Anterior cingulate cortex (tissue), 58 donors: ENCODE measurements around the gene SFSWAP.
"Not testable (repeated sequence)": the region's sequence is repeated elsewhere in the genome, so short reads cannot be mapped to it uniquely, and the experiment has no call there.

Experiments
- DNase-seq, 58 donors: peaks; one replicate each; lab custom pipeline; 2025; lab: John Stamatoyannopoulos, UW

The SFSWAP gene

DNA sequence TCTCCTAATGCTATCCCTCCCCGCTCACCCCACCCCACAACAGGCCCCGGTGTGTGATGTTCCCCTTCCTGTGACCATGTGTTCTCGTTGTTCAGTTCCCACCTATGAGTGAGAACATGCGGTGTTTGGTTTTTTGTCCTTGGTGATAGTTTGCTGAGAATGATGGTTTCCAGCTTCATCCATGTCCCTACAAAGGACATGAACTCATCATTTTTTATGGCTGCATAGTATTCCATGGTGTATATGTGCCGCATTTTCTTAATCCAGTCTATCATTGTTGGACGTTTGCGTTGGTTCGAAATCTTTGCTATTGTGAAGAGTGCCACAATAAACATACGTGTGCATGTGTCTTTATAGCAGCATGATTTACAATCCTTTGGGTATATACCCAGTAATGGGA is 66.4 kb downstream of the SFSWAP start:
- DNase-seq: not testable (repeated sequence)

DNA sequence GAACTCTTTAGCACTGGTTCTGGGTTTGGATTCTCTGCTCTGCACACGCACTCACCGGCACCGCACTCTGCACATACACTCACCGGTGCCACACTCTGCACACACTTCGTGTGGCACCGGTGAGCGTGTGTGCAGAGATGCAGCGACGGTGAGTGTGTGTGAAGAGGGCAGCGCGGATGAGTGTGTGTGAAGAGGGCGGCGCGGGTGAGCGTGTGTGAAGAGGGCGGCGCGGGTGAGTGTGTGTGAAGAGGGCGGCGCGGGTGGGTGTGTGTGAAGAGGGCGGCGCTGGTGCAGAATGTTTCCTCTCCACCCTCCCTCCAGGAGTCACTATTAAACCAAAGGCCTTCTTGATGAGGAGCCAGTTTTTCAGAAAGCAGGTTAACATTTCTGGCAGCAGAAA is 68.1 kb downstream of the SFSWAP start:
- no peak for DNase-seq

DNA sequence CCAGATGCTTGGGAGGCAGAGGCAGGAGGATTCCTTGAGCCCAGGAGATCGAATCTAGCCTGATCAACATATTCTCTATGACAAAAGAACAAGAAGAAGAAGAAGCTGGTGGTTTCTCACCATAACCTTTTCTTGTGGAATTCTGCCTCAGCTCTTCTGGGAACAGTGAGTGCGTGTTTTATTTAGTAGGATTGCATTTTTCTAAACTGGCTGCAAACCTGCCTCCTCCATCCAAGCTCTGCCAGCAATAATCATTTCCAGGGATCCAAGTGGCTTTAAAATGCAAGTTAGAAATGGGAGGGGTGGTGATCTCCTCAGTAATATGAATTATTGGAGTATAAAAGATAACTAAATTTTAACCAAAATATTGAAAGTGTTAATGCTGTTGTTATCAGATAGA is 71.2 kb downstream of the SFSWAP start:
- no peak for DNase-seq

DNA sequence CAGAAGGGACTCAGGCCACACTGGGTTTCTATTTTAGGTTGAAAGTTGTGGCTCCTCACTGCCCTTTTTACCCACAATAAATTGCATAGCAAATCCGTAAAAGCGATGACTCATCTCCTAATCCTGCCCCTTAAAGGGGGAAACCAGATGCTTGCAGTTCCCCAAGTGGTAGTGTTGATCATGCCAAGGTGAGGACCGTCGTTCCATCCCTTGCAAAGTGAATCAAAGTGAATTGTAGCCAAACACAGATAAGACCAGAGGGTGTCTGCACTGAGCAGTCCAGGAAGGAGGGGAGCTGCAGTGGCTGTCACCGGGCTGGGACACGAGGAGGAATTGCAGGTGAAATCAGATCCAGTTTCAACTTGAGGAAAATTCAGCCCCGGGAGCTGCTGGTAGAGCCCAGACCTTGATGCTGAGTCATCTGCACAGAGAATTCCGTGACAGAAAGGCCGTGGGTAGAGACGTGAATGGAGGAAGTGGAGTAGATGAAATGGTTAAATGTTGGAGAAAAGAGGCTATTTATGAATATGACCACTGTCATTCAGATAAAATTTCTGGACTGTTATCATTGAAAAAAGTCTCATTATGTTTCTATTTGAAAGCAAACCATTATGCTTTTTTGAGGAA is 73.1 kb downstream of the SFSWAP start:
- DNase-seq: peak in 1 of 58 donors; percentile 31

DNA sequence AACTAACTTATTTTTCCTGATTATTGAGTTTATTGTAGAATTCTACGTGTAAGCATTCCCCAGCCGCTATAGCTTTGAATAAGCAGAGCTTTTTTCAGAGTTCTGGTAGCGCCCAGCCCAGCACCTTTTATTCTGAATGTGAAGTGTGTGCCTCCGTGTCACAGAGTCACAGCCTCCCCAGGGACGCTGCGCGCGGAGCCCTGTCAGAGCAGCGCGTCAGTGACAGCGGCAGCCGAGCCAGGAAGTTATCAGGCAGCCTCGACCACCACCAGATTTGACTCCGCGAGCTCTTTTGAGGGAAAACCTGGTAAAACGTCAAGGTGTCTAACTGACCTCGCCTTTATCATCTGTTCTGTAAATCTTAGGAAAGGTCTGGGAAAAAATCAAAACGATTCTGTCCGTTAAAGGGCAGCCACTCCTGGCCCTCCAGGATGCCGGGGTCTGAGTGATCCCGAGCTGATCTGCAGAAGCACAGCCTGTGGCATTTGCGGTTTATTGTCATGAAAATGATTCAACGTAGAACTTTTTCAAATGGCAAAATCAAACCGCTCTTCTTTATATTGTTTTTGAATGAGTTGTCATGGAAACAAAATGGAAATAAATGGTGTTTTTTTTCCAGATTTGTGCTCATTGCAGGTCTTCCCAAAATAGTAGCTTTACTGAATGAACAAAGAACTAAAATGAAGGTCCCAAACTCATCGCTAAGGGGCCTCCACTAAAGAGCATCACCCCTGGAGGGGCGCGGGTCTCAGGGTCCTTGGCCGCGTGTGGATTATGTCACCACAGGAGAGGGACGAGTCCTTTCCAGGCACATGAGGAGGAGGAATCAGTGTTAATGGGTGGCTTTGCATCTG is 74.2 kb downstream of the SFSWAP start:
- DNase-seq: no peak

DNA sequence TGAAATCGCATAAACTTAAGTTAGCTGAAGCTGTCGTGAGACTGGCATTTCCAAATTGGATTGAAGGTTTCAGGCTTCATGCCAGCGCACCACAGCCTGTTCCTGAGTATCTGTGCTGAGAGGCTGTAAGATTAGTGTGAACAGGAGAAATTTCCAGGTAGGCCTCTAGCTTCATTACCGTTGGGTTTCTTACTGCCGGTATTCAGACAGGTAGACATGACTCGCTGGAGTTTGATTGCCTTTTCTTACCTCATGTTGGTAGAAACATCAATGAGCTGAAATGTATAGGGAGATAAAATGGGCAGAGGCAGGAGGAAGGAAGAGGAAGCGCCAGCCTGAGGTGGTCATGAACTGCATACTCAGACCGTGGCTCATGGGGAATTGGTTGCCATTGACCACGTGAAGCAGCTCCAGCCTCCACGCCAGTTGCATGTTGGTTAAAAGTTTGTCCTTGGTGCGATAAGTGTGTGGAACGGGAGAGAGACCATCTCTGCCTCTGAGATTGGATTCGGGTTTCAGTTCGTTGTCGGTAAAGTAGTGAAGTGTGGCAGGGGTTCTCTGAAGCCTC is 75.0 kb downstream of the SFSWAP start:
- peak in 10 of 58 donors; percentile 17 to 38 (median 24) for DNase-seq

DNA sequence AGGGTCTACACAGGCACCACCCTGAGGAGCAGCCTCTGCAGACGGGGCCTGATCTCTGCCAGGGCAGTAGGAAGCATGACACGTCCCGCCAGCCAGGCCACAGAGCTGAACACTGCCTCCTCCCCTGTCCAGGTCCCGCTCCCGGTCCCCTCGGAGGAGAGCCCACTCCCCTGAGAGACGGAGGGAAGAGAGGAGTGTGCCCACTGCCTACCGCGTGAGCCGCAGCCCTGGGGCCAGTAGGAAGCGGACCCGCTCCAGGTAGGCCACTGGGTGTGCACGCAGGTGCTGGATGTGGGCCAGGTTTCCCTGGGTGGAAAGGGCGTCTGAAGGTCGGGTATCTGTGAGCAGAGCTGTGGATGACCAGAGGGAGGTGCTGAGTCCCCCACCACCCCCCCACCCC is 75.4 kb downstream of the SFSWAP start:
- DNase-seq: no peak

DNA sequence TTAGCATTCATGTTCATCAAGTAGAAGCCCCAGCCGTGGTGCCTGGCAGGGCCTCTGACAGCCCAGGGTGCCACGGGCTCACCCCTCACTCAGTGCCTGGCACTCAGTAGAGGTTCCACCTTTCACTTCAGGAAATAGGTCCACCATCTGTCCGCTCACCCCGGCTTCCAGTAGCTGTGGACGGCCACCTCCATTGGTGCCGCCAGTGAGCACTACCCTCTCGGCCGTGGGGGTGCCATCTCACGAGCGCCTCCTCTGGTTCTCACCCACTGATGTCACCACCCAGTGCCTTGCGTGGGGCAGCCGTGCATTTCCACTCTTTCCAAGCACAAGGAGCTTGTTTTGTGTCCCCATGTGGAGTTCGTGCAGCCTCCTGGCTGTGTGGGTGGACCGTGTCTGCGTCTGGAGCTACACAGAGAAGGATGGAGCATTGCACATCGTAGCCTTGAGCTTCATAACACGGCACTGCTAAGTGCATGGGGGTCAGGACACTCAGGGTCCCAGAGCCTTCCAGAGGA is 76.3 kb downstream of the SFSWAP start:
- DNase-seq: peak in 7 of 58 donors; percentile 9 to 44 (median 25)

DNA sequence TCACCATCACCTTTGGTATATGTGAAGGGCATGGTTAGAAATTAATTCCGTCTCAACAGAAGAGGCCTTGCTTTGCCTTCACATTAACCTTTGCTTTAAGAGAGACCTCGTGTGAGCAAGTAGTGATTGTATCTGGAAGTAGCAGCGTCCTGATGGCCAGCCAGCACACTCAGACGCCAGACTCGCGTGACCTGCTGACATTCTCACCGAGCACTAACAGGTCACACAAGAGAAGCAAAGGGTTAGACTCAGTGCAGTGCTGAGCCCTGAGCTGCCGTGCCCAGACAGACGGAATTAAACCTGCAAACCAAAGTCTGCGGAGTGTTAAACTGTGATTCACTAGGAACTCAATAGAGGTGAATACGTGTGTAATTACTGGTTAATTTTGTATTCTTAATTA is 77.2 kb downstream of the SFSWAP start:
- DNase-seq: no peak

DNA sequence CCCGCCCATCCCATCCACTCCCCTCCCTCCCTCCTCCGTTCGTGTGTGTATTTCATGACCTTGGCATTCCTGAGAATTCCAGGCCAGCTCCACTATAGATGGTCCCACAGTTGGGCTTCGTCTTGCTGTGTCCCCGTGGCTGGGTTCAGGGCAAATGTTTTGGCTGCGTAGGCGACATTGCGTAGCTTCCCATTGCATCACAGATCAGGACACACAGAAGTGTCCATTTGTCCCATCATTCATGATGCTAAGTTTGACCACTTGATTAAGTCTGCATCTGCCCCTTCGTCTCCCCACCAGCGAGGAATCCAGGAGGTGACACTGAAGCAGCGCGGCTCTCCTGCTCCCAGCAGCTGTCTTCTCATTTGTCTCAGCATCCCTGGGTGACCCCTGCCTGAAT is 78.7 kb downstream of the SFSWAP start:
- no peak for DNase-seq

DNA sequence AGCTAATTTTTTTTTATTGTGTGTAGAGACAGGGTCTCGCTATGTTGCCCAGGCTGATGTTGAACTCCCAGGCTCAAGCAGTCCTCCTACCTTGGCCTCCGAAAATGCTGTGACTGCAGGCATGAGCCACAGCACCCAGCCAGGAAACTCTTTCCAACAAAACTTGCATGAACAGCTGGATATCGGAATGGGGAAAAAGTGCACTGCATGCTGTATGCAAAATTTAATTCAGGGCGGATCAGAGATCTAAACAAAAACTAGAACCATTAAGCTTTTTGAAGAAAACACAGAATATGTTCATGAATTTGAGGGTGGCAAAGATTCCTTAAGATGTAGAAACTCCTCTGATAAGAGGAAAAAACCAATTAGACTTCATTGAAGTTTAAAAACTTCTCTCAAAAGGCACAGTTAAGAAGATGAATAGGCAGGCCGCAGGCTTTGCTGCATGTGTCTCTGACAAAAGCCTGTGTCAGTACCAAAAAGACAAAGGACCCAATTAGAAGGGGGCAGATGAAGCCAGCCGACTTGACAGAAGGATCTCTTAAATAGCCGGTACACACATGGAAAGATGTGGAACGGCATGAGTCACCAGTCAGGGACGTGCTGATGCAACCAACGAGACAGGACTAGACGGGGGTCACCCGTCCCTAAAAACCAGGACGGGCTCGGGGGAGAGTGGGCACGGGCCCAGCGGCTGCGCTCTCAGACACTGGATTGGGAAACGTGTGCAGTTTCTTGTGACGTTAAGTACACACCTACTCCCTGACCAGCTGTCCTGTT is 82.5 kb downstream of the SFSWAP start:
- peak in 13 of 58 donors; percentile 16 to 63 (median 46) for DNase-seq

DNA sequence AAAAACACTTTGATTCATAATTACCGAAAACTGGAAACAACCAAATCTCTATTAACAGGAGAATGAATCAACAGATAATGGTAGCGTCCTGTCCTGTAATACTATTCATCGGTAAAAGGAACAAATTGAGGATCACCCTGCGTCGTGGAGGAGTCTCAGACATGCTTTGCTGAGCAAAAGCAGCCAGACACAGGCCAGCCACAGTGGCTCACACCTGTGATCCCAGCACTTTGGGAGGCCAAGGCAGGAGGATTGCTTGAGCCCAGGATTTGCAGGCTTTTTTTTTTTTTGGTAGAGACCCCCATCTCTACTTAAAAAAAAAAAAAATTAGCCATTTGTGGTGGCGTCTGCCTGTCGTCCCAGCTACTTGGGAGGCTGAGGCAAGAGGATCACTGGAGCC is 83.2 kb downstream of the SFSWAP start:
- no peak for DNase-seq

DNA sequence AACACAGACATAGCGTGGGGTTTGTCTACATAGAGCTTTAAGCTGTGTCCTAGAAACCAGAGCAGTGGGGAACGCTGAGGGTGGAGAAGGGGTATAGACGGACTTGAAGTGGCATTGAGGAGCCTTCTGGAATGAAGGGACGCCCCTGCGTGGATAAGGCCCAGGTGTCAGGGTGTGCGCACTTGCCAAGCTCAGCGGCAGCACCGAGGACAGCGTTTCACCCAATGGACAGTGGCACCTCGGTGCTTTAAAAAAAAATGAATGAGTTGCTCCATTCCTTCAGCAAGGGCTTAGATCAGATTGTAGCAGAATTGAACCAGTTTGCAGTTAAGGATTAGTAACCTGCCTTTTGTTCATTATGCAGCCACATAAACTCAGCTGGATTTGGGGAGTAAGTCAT is 83.7 kb downstream of the SFSWAP start:
- DNase-seq: no peak

DNA sequence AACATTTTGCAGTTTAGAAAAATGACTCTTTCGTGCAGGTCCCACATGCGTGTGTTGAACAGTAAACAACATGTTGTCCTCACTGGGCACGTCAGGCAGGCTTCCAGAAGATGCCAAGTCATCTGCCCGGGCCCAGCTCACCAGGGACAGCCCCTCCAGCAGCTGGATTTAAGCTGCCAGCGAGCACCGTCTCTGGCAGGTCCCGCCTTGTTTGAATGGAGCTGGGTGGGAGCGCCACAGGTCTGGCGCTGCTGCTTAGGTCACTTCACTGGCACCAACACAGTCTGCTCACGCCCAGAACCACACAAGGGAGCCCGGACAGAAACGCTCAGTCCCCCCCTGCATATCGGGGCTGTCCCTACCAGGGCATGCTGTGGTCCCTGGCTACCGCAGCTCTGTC is 84.2 kb downstream of the SFSWAP start:
- peak in 5 of 58 donors; percentile 14 to 82 (median 37) for DNase-seq

DNA sequence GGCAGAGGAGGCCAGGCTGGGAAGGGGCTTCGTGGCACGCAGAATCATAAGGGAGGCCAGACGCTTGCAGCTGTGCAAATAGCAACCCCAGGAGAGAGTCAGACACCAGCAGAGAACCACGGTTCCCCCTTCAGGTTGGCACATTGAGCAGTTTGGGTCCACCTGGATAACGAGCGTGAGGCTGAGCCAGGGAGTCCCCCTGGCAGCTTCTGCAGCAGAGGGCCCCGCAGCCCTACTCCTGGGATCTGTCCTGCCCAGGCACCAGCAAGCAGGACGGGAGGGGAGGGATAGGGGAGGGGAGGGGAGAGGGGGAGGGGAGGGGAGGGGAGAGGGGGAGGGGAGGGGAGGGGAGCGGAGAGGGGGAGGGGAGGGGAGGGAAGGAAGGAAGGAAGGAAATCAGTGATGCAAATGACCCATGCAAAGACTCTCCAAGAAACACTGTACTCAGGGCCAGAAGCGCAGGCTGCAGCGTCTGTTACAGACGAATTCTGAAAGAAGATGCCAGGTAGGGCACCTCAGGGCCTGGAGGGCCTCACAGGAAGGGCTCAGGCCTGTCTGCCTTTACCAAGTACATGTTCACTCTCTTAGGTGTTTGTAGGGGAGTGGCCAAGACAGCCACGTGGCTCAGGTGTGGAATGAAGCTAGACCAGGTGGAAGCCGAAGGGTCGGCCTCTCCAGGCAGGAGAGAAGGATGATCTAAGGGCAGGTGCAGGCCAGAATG is 85.0 kb downstream of the SFSWAP start:
- no peak for DNase-seq

DNA sequence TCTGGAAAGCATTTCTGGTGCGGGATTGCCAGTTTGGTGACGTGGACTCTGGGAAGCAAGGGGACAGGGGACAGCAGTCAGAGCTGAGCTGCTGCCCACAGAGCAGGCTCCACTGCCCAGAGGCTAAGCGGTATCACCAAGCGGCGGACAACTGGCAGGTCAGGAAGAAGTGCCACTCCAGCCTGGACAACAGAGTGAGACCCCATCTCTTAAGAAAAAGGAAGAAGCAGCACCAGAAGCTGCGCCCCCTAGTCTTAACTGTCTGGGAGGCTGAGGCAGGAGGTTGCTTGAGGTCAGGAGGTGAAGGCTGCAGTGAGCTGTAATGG is 85.5 kb downstream of the SFSWAP start:
- no peak for DNase-seq

DNA sequence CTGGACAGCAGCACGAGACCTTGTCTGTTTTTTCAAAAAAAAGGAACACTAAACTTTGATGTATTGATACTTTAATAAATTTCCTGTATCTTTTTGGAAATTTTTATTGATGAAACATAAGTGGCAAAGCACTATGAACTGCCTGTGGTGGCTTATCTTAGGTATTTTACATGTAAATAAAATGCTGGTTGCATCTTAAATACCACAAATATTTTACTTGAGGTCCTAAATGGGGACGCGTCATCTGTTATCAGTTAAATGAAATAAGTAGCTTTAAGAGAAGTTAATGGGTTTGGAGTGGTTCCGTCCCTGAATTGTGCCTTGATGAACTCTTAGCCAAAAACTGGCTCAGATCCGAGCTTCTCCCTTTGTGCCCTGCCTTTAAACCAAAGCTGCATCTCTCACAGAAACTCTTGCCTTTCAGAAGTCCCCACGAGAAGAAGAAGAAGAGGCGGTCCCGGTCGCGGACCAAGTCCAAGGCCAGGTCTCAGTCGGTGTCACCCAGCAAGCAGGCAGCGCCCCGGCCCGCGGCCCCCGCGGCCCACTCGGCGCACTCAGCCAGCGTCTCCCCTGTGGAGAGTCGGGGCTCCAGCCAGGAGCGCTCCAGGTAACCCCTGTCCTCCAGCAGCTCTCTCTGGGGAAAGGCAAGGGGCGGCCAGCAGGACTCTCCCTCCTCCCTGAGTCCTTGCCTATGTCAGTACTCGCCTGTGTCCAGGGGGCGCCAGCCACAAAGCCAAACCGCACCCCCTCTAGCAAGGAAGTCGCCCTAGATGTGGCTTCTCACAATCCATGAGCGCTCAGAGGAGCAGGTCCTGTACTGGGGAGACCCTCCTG is 86.1 kb downstream of the SFSWAP start:
- no peak for DNase-seq

DNA sequence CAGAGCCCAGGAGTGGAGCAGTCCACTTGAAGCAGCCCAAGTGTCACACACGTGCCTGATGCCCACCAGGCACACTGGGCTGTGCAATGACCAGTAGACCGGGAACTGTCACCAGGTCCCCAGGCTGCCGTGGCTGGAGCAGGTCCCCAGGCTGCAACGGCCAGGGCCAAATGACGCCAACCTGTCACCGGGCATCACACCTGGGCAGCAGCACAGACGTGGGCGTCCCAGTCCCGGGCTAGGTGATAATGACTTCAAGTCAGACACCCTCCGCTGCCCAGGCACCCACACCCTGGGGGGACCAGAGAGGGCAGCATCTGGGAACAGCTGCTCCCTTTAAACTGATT is 86.7 kb downstream of the SFSWAP start:
- DNase-seq: no peak

DNA sequence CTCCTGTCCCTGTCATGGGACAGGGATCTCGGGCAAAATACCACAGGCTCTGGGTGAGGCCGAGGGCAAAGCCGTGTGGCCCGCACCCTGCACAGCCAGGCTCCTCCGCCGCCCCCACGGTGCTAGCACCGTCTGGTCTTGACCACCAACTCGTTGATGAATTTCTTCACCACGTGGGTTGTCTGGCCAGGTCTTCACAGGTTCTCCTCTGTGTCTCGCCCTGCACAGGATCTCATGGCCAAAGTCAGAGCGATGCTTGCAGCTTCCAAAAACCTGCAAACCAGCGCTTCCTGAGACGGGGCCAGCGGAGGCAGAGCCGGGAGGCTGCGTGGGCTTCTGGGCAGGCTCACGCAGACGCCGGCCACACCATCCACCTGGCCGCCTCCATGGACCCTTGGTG is 88.3 kb downstream of the SFSWAP start:
- DNase-seq: no peak
